OCI-LY1 (cell line): ENCODE results near the gene ATP6AP2.
"Not testable (repeated sequence)": the region's sequence is repeated elsewhere in the genome, so short reads cannot be mapped to it uniquely, and the experiment has no call there.

Experiments used
- EZH2 ChIP-seq: fragments of 200-600 bp; sonication (generic), shearing (Covaris generic); IDR thresholded peaks from 2 replicates; pipeline ENCODE4 v1.8.0; 2017; ENCODE audit warnings: borderline replicate concordance, mixed run types, mild to moderate bottlenecking, antibody characterized with exemption, low read length, moderate library complexity, mixed read lengths
- TF ChIP-seq, protein P1 (sequence below): fragments of 200-600 bp; sonication (generic), shearing (Covaris generic); IDR thresholded peaks from 2 replicates; pipeline ENCODE4 v1.5.1; 2017; ENCODE audit warnings: mild to moderate bottlenecking, antibody characterized with exemption, low read length, moderate library complexity, mixed read lengths

DNA sequence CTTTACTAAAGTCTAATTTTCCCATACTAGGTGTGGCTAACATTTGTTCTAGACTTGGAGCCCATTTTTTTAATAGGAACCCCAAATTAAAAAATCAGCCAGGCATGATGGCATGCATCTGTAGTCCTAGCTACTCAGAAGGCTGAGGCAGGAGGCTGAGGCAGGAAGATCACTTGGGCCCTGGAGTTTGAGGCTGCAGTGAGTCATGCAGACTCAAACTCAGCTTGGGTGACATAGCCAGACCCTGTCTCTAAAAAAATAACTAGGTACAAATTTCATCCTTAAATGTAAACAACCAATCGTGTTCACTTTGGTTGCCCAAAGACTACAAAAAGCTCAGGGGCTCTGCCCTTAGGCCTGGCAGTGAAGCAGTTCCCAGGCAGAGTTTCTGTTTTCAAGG lies 6.9 kb downstream of the ATP6AP2 start:
- TF ChIP-seq, protein P1, sequence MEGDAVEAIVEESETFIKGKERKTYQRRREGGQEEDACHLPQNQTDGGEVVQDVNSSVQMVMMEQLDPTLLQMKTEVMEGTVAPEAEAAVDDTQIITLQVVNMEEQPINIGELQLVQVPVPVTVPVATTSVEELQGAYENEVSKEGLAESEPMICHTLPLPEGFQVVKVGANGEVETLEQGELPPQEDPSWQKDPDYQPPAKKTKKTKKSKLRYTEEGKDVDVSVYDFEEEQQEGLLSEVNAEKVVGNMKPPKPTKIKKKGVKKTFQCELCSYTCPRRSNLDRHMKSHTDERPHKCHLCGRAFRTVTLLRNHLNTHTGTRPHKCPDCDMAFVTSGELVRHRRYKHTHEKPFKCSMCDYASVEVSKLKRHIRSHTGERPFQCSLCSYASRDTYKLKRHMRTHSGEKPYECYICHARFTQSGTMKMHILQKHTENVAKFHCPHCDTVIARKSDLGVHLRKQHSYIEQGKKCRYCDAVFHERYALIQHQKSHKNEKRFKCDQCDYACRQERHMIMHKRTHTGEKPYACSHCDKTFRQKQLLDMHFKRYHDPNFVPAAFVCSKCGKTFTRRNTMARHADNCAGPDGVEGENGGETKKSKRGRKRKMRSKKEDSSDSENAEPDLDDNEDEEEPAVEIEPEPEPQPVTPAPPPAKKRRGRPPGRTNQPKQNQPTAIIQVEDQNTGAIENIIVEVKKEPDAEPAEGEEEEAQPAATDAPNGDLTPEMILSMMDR: not testable (repeated sequence)
- not testable (repeated sequence) for TF ChIP-seq EZH2
